ENCODE measurements around the gene NRG3.

NRG3 gene

GRCh38 chr10:82505009-82505408, 630.0 kb downstream of the NRG3 start:
- no peak for DNase-seq

- no peak for DNase-seq
These were observed 631.8 kb downstream of the NRG3 start for GRCh38 chr10:82506680-82507376.

GRCh38 chr10:82515256-82515655, 640.3 kb downstream of the NRG3 start:
- DNase-seq: no peak

DNA sequence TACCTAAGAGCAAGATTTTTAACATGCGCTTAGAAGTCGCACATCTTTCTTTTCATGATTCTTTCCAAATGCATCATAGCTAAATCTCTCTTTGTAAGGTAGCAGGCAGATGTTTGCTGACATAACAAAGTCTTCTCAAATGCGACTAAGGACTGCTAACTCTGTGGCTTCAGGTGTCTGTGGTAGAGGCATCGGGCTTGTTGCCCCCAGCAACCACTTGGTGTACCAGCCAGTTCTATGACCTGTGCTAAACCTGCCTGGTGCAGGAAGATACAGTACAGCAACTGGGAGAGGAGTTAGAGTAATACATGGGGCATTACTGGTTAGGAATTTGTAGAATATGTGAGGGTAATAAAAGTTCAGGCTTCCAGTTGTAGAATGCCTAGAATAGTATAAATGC, 654.1 kb downstream of the NRG3 start:
- no peak for DNase-seq

DNA sequence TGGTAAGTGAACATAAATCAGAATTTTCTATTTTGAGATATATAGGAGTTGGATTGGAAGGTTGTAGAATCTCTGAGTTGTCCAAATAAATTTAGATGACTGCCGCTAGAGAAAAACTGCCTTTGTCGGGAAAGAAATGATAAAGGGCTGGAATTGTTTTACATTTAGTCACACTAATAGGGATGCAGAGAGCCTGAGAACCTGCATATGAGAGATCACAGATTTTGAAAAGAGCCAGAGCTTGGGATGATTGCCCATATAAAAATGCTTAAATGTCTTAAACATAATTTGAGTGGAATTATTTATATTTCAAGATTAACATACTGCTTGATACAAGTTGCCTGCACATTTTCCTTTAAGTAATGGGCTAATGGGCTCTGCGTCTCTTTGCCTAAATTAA, 660.5 kb downstream of the NRG3 start:
- no peak for DNase-seq

DNA sequence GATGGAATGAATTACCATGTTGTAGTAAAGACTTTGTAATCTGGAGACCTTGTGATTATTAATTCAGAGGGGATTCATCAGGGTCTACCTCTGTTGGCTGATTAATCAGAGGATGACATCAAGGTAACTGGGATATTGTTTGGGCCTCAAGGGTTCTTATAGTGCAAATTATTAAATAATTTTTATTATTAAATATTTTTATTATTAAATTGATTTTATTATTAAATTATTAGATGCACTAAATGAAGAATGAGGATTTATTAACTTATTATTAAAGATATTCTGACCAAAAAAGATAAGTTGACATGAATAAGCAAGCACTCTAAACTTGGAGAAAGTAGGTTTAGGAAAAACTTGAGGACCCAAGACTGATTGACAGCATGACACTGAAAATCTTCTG, 661.7 kb downstream of the NRG3 start:
- DNase-seq: no peak

- DNase-seq: no peak
These were observed 663.3 kb downstream of the NRG3 start for GRCh38 chr10:82538272-82538671.

GRCh38 chr10:82543631-82544030, 668.6 kb downstream of the NRG3 start:
- no peak for DNase-seq

GRCh38 chr10:82544377-82544776, 669.4 kb downstream of the NRG3 start:
- DNase-seq: no peak

GRCh38 chr10:82551506-82551905, 676.5 kb downstream of the NRG3 start:
- DNase-seq: no peak

GRCh38 chr10:82552267-82552666, 677.3 kb downstream of the NRG3 start:
- DNase-seq: no peak

DNA sequence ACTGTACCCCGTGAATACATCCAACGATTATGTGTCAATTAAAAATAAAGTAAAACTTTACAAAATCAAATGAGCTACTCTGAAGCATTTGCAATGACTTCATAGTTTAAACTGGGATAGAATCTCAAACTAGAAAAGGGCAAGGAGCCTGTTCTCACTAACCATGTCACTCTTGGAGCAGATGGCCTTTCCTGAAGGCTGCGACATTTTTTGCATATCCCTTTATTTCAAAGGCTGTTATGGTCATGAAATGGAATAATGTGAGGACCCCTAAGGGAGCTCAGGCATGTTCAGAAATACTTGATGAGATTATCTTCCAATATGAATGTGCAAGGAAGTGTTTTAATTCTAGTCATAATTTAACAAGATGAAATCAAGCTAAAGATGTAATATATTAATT, 679.4 kb downstream of the NRG3 start:
- DNase-seq: no peak

- DNase-seq: no peak
These were observed 683.1 kb downstream of the NRG3 start for GRCh38 chr10:82558014-82558607.

- no peak for DNase-seq
These were observed 689.6 kb downstream of the NRG3 start for GRCh38 chr10:82564353-82565196.

GRCh38 chr10:82565197-82565575, 690.2 kb downstream of the NRG3 start:
- no peak for DNase-seq

DNA sequence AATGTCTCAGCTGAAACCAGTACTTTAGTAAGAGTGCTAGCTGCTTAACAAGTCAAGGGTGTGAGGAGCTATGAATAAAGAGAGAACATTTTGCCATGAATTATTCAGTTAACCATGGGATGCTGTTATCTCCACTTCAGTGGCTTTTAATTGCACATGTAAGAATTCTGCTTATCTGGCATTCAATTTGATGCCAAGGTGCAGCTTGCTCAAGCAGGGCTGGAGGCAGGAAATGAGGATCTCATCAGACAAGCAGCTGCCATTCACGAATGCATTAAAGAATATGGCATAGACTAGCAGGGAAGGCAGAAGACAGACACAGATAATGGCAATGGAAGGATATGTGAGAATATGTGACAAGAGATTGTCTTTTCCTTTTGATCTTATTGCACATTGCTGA, 697.8 kb downstream of the NRG3 start:
- DNase-seq: no peak

- DNase-seq: no peak
These were observed 699.1 kb downstream of the NRG3 start for GRCh38 chr10:82574081-82574480.

- DNase-seq: no peak
These were observed 700.3 kb downstream of the NRG3 start for GRCh38 chr10:82575318-82575717.

DNA sequence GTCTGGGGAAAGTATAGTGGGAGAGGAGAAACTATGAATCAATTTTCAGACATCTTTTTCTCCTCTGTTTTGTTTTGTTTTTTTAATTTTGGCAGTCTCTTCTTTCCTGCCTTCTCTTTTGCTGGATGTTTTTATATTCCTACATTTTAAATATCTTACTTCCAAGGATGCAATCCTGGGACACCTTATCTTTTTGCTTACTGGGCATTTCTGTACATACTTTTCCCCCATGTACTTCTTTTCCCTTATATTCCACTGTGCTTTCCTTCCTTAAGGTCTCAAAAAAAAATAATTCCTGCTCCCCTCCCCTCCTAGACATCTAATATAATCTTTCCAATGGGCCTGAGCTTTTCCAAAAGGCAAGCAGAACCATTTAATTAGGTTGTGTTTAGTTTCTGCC, 701.1 kb downstream of the NRG3 start:
- no peak for DNase-seq

GRCh38 chr10:82581940-82582339, 706.9 kb downstream of the NRG3 start:
- no peak for DNase-seq

DNA sequence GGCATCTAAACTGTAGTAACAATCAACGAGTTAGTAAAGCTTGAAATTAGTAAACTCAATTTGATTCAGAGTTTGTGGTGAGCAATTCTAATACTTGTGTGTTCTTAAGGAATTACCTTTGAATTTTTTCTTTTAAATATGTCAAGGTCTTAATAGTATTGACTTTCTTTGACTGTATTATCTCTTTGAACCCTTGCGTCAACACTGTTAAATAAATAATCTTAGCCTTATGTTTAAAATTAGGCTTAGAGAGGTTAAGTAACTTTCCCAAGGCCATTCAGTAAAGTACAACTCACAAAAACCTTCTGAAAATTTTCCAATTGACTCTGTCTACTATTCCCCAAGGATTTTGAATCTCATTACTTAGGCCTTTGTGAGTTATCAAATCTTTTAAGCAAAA, 716.4 kb downstream of the NRG3 start:
- no peak for DNase-seq

GRCh38 chr10:82597840-82598239, 722.8 kb downstream of the NRG3 start:
- DNase-seq: no peak

GRCh38 chr10:82609845-82610244, 734.9 kb downstream of the NRG3 start:
- no peak for DNase-seq

DNA sequence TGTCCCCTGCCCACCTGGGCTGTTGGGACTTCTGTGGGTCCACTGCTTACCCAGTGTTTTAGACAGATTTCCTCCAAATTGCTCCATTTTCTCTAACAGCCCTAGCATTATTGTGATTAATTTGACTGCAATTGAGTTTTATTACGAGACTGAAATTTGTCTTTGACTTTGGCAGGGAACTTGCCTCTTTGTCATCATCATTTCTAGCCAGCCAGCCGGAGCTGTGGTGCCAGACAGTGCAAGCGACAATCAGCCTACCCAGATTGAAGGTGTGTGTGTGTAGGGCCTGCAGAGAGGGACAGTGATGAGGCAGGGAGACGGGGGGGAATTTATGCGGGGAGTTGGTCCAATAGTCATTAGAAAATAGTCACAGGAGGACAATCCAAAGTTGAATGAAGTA, 743.0 kb downstream of the NRG3 start:
- DNase-seq: no peak
